ENCODE data around the gene SLC24A4. TPM values are rescaled to one million over a fixed set of nuclear protein-coding genes. Genes with fewer than 3 reads are reported as not detected.

The SLC24A4 gene
- total and polyA plus RNA-seq, 2 experiments from 2014 or later = 0.46 to 0.50 TPM

- no peak overlapping the region for H2AFZ ChIP-seq
- H3K79me2 ChIP-seq = no peaks in the 10 kb centered on the region
- no peak overlapping the region for H3K4me3 ChIP-seq
- H3K27ac ChIP-seq = no peak overlapping the region
- WGBS (ENCODE audit: low lambda C conversion rate, missing lambda C conversion rate) = 85% methylated on average over 17 of the region's 17 CpGs
- H4K20me1 ChIP-seq (ENCODE audit: insufficient read depth, poor library complexity, severe bottlenecking) = no peaks in the 10 kb centered on the region
- TF ChIP-seq EZH2phosphoT487 (IDR thresholded peaks at IDR 0.05; ENCODE audit: low read depth, severe bottlenecking, unreplicated experiment) = no peak
- TF ChIP-seq, protein P1, sequence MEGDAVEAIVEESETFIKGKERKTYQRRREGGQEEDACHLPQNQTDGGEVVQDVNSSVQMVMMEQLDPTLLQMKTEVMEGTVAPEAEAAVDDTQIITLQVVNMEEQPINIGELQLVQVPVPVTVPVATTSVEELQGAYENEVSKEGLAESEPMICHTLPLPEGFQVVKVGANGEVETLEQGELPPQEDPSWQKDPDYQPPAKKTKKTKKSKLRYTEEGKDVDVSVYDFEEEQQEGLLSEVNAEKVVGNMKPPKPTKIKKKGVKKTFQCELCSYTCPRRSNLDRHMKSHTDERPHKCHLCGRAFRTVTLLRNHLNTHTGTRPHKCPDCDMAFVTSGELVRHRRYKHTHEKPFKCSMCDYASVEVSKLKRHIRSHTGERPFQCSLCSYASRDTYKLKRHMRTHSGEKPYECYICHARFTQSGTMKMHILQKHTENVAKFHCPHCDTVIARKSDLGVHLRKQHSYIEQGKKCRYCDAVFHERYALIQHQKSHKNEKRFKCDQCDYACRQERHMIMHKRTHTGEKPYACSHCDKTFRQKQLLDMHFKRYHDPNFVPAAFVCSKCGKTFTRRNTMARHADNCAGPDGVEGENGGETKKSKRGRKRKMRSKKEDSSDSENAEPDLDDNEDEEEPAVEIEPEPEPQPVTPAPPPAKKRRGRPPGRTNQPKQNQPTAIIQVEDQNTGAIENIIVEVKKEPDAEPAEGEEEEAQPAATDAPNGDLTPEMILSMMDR (IDR thresholded peaks at IDR 0.05; ENCODE audit: poor library complexity) = no peak
- TF ChIP-seq EZH2 (IDR thresholded peaks at IDR 0.05; ENCODE audit: borderline replicate concordance) = no peak
- no peak for DNase-seq (ENCODE audit: low spot score)
- H3K9me3 ChIP-seq (ENCODE audit: low read depth) = no peaks in the 10 kb centered on the region
- H3K9me2 ChIP-seq (replicated peaks; ENCODE audit: insufficient read depth) = no peaks in the 10 kb centered on the region
- no peaks in the 10 kb centered on the region for H3K4me1 ChIP-seq (ENCODE audit: insufficient read depth)
- no peaks in the 10 kb centered on the region for H3K27me3 ChIP-seq
- H3K4me2 ChIP-seq = no peak overlapping the region
- H3K36me3 ChIP-seq (replicated peaks; ENCODE audit: insufficient read depth, low read depth) = no peaks in the 10 kb centered on the region
Measured at GRCh38 chr14:92490239-92490959, 167.4 kb downstream of the SLC24A4 start.

GRCh38 chr14:92491782-92492181, 168.8 kb downstream of the SLC24A4 start:
- no peak for TF ChIP-seq EZH2phosphoT487 (IDR thresholded peaks at IDR 0.05; ENCODE audit: low read depth, severe bottlenecking, unreplicated experiment)
- no peak for TF ChIP-seq EZH2 (IDR thresholded peaks at IDR 0.05; ENCODE audit: borderline replicate concordance)
- TF ChIP-seq, protein P1 (IDR thresholded peaks at IDR 0.05; ENCODE audit: poor library complexity) = no peak
- no peak for DNase-seq (ENCODE audit: low spot score)
- H3K4me1 ChIP-seq (ENCODE audit: insufficient read depth) = no peaks in the 10 kb centered on the region
- H3K9me3 ChIP-seq (ENCODE audit: low read depth) = no peaks in the 10 kb centered on the region
- H3K79me2 ChIP-seq = no peaks in the 10 kb centered on the region
- no peaks in the 10 kb centered on the region for H3K9me2 ChIP-seq (replicated peaks; ENCODE audit: insufficient read depth)
- H3K27ac ChIP-seq = no peak overlapping the region
- H4K20me1 ChIP-seq (ENCODE audit: insufficient read depth, poor library complexity, severe bottlenecking) = no peaks in the 10 kb centered on the region
- WGBS (ENCODE audit: low lambda C conversion rate, missing lambda C conversion rate) = 95% methylated on average over 8 of the region's 8 CpGs
- H3K4me3 ChIP-seq = no peak overlapping the region
- H2AFZ ChIP-seq = no peak overlapping the region
- no peak overlapping the region for H3K4me2 ChIP-seq
- no peaks in the 10 kb centered on the region for H3K36me3 ChIP-seq (replicated peaks; ENCODE audit: insufficient read depth, low read depth)
- no peaks in the 10 kb centered on the region for H3K27me3 ChIP-seq

- WGBS (ENCODE audit: low lambda C conversion rate, missing lambda C conversion rate) = 91% methylated on average over 10 of the region's 10 CpGs
- no peak overlapping the region for H3K4me2 ChIP-seq
- H3K4me3 ChIP-seq = no peak overlapping the region
- no peaks in the 10 kb centered on the region for H3K27me3 ChIP-seq
- H3K79me2 ChIP-seq = no peaks in the 10 kb centered on the region
- no peak overlapping the region for H3K27ac ChIP-seq
- no peaks in the 10 kb centered on the region for H3K36me3 ChIP-seq (replicated peaks; ENCODE audit: insufficient read depth, low read depth)
- H3K9me3 ChIP-seq (ENCODE audit: low read depth) = no peaks in the 10 kb centered on the region
- no peaks in the 10 kb centered on the region for H3K9me2 ChIP-seq (replicated peaks; ENCODE audit: insufficient read depth)
- TF ChIP-seq EZH2phosphoT487 (IDR thresholded peaks at IDR 0.05; ENCODE audit: low read depth, severe bottlenecking, unreplicated experiment) = no peak
- TF ChIP-seq, protein P1 (IDR thresholded peaks at IDR 0.05; ENCODE audit: poor library complexity) = no peak
- no peak for TF ChIP-seq EZH2 (IDR thresholded peaks at IDR 0.05; ENCODE audit: borderline replicate concordance)
- no peak for DNase-seq (ENCODE audit: low spot score)
- H4K20me1 ChIP-seq (ENCODE audit: insufficient read depth, poor library complexity, severe bottlenecking) = no peaks in the 10 kb centered on the region
- H3K4me1 ChIP-seq (ENCODE audit: insufficient read depth) = no peaks in the 10 kb centered on the region
- no peak overlapping the region for H2AFZ ChIP-seq
Measured at GRCh38 chr14:92492258-92492657, 169.3 kb downstream of the SLC24A4 start.

All from hepatocyte (in vitro differentiated cells).